Non-pigmented ciliary epithelial cell (primary cell): ENCODE results near the gene FGF14.

Experiments used
- DNase-seq: peaks from one replicate; pipeline ENCODE4 v3.0.0-alpha.2; 2010; ENCODE audit warnings: low read depth

The FGF14 gene

GRCh38 chr13:102367836-102368235 is 34.0 kb downstream of the FGF14 start:
- no peak for DNase-seq

GRCh38 chr13:102361113-102361512 is 40.7 kb downstream of the FGF14 start:
- no peak for DNase-seq

- no peak for DNase-seq
These were observed 42.6 kb downstream of the FGF14 start for GRCh38 chr13:102359264-102359663.

GRCh38 chr13:102355251-102355650 is 46.6 kb downstream of the FGF14 start:
- no peak for DNase-seq

- no peak for DNase-seq
These were observed 47.8 kb downstream of the FGF14 start for GRCh38 chr13:102354011-102354410.

- no peak for DNase-seq
These were observed 50.3 kb downstream of the FGF14 start for GRCh38 chr13:102351521-102351920.

GRCh38 chr13:102347490-102347889 is 54.4 kb downstream of the FGF14 start:
- DNase-seq, result no peak

GRCh38 chr13:102346769-102347168 is 55.1 kb downstream of the FGF14 start:
- no peak for DNase-seq

- DNase-seq, result no peak
These were observed 57.4 kb downstream of the FGF14 start for GRCh38 chr13:102344410-102344809.

GRCh38 chr13:102333320-102334198 is 68.3 kb downstream of the FGF14 start:
- no peak for DNase-seq

GRCh38 chr13:102328909-102329308 is 72.9 kb downstream of the FGF14 start:
- DNase-seq, result no peak

- DNase-seq, result no peak
These were observed 74.7 kb downstream of the FGF14 start for GRCh38 chr13:102327119-102327617.

GRCh38 chr13:102326381-102327118 is 75.3 kb downstream of the FGF14 start:
- DNase-seq, result no peak

- no peak for DNase-seq
These were observed 76.5 kb downstream of the FGF14 start for GRCh38 chr13:102325321-102325720.

- DNase-seq, result no peak
These were observed 78.3 kb downstream of the FGF14 start for GRCh38 chr13:102323505-102323904.

- no peak for DNase-seq
These were observed 78.8 kb downstream of the FGF14 start for GRCh38 chr13:102323012-102323411.

- no peak for DNase-seq
These were observed 79.6 kb downstream of the FGF14 start for GRCh38 chr13:102322211-102322610.

GRCh38 chr13:102318233-102318632 is 83.6 kb downstream of the FGF14 start:
- no peak for DNase-seq

- DNase-seq, result peak; percentile 10
These were observed 84.3 kb downstream of the FGF14 start for GRCh38 chr13:102317593-102317992.

- no peak for DNase-seq
These were observed 85.1 kb downstream of the FGF14 start for GRCh38 chr13:102316732-102317131.

GRCh38 chr13:102312841-102313240 is 89.0 kb downstream of the FGF14 start:
- DNase-seq, result no peak

- no peak for DNase-seq
These were observed 89.9 kb downstream of the FGF14 start for GRCh38 chr13:102311901-102312300.

- DNase-seq, result no peak
These were observed 90.4 kb downstream of the FGF14 start for GRCh38 chr13:102311419-102311796.
